Liver (tissue), 3 donors: ENCODE data around the gene TJP2.

Experiments
- RXRA ChIP-seq, 2 donors: IDR thresholded peaks; 2 replicates each; pipeline ENCODE4 v1.6.1; 2017 to 2018; ENCODE audit warnings: antibody characterized with exemption in 2 of 2, mild to moderate bottlenecking in 1 of 2
- YY1 ChIP-seq: IDR thresholded peaks from 2 replicates; pipeline ENCODE4 v1.6.1; 2016; ENCODE audit warnings: antibody characterized with exemption, mild to moderate bottlenecking
- TF ChIP-seq, protein P1 (sequence below): fragments of 150-350 bp; IDR thresholded peaks from 2 replicates; pipeline ENCODE4 v1.5.1; 2017; ENCODE audit warnings: improper control_type of control experiment, low read depth, low read length; ENCODE audit not compliant: missing input control
- donor health status: healthy.
- donor health status: healthy.

DNA sequence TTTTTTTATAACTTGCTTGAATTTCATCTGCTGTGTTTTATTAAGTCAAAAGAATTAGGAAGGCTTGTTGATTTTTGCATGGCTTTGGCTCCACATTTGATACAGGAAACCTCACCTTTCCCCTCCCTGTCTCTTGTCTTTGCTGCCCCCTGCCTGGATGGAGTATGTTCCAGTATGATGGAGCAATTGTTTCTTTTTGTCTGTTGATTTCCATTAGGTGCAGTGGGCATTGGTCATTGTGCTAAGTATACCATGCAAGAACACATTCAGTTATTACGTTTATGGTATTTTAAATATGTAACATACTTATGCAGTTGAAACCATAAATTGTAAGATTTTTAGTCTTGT lies 19.6 kb downstream of the TJP2 start:
- TF ChIP-seq YY1: no peak
- no peak for TF ChIP-seq RXRA (IDR thresholded peaks at IDR 0.05)
- TF ChIP-seq, protein P1, sequence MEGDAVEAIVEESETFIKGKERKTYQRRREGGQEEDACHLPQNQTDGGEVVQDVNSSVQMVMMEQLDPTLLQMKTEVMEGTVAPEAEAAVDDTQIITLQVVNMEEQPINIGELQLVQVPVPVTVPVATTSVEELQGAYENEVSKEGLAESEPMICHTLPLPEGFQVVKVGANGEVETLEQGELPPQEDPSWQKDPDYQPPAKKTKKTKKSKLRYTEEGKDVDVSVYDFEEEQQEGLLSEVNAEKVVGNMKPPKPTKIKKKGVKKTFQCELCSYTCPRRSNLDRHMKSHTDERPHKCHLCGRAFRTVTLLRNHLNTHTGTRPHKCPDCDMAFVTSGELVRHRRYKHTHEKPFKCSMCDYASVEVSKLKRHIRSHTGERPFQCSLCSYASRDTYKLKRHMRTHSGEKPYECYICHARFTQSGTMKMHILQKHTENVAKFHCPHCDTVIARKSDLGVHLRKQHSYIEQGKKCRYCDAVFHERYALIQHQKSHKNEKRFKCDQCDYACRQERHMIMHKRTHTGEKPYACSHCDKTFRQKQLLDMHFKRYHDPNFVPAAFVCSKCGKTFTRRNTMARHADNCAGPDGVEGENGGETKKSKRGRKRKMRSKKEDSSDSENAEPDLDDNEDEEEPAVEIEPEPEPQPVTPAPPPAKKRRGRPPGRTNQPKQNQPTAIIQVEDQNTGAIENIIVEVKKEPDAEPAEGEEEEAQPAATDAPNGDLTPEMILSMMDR: peak; percentile 37
